Mucosa of rectum (tissue), 2 donors: ENCODE data around the gene SYT2.
"Not testable (repeated sequence)": the region's sequence is repeated elsewhere in the genome, so short reads cannot be mapped to it uniquely, and the experiment has no call there.

Experiments used
- H3K27ac ChIP-seq, 2 donors: one replicate each; pipeline ENCODE4 v1.7.0; 2013; ENCODE audit warnings: inconsistent platforms in 2 of 2, low read depth in 2 of 2, low read length in 2 of 2
- H3K27me3 ChIP-seq, 2 donors: one replicate each; pipeline ENCODE4 v1.7.0; 2013; ENCODE audit warnings: low read length in 2 of 2; ENCODE audit not compliant: control insufficient read depth in 2 of 2, insufficient read depth in 2 of 2
- H3K36me3 ChIP-seq, 2 donors: one replicate each; pipeline ENCODE4 v1.7.0; 2013; ENCODE audit warnings: low read length in 2 of 2; ENCODE audit not compliant: control insufficient read depth in 2 of 2, insufficient read depth in 2 of 2
- H3K4me1 ChIP-seq, 2 donors: one replicate each; pipeline ENCODE4 v1.7.0; 2013; ENCODE audit warnings: low read length in 2 of 2, mild to moderate bottlenecking in 1 of 2; ENCODE audit not compliant: control insufficient read depth in 2 of 2, insufficient read depth in 2 of 2
- H3K4me3 ChIP-seq, 2 donors: one replicate each; pipeline ENCODE4 v1.7.0; 2013; ENCODE audit warnings: low read length in 2 of 2
- H3K9ac ChIP-seq, 2 donors: one replicate each; pipeline ENCODE4 v1.7.0; 2013; ENCODE audit warnings: low read length in 2 of 2, low read depth in 1 of 2, mild to moderate bottlenecking in 1 of 2
- H3K9me3 ChIP-seq, 2 donors: one replicate each; pipeline ENCODE4 v1.7.0; 2013; ENCODE audit warnings: low read length in 2 of 2; ENCODE audit not compliant: control insufficient read depth in 2 of 2
- donor health status: healthy.
- donor health status: Normal muscosa, but diverticular disease.

The SYT2 gene

DNA sequence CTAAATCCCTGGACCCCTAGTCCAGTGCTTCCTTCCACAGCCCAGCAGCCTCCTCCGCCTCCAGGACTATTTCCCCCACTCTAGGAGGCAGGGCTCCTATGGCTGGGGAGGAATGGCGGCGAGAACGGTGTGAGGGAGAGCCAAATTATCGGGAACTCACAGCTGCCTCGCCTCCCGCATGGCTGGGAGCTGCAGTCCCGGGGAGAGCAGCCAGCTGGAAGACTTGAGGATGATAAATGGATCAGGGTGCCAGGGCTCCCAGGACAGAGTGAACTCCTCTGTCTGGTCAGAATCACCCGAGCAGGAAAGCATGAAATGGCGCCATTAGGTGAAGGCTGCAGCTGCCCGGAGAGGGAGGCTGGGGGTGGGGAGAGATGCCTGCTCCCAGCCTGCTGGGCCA is 91.2 kb downstream of the SYT2 start:
- not testable (repeated sequence) for H3K9ac ChIP-seq, H3K27me3 ChIP-seq, H3K27ac ChIP-seq, H3K36me3 ChIP-seq, H3K4me3 ChIP-seq, H3K9me3 ChIP-seq
- H3K4me1 ChIP-seq: peaks cover 11 to 15% of the 10 kb centered on the region in 2 donors

DNA sequence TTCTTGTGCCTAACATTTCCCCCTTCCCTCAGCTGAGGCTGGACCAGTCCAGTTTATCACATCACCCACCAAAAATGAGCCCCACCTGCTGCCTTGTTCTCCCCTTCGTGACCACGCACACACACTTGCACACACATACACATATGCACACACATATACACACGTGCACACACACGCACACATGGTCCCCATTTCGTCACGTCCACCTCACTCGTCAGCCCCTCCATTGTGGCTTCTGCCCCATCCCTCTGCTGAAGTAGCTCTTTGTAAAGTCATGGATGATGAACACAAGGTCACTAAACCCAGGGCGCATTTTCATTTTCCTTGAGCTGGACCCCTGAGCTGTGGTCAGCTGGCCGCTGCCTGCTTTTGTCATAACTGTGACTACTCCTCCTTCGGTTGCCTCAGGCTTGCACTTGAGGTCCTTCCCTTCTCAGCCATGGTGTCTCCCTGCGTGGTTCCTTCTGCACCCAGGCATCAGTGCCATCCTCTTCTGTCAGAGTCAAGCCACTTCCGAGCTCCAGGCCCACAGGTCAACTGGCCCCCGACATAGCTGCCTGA is 93.8 kb downstream of the SYT2 start:
- H3K27ac ChIP-seq: no peak overlapping the region
- H3K36me3 ChIP-seq: no peaks in the 10 kb centered on the region
- peaks cover 11 to 15% of the 10 kb centered on the region in 2 donors for H3K4me1 ChIP-seq
- H3K9ac ChIP-seq: no peak overlapping the region
- no peak overlapping the region for H3K4me3 ChIP-seq
- H3K27me3 ChIP-seq: no peaks in the 10 kb centered on the region
- no peaks in the 10 kb centered on the region for H3K9me3 ChIP-seq

DNA sequence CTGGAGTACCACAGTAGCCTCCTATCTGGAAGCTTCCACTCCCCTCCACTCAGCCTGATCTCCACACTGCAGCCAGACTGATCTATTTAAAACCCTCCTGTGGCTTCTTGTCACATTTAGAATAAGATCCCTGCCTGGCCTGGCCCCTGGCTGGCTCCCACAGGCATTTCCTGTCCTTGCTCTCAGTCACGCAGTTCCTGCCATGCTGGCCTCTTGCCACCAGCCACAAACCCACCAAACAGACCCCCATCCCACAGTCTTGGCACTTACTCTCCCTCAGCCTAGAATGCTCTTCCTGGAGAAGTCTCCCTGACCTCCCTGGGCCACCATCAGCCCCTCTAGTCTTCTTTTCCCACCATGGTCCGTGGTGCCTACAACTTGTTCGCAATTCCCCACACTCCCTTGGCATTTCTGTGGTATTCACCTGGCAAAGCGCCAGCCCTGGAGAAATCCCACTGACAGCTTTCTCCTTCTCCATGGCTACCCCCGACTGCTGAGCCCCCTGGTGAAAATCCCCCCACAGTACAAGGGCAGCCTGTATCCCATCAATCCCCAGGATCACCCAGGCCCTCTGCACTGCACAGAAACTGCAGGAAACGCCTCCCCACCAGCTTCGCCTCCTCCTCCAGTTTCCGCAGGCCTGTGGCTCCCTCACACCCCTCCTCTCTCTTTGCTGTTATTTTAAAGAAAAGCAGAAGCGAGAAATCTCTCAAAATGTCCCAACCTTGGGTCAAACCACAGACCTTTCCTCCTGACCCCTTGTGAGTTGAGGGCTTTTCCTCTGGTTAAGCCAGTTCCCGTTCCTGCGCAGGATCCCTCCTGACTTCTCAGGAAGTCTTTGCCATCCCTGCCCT is 94.5 kb downstream of the SYT2 start:
- H3K36me3 ChIP-seq: no peaks in the 10 kb centered on the region
- no peaks in the 10 kb centered on the region for H3K27me3 ChIP-seq
- peak overlapping the region in 1 of 2 donors; percentile 32 for H3K9ac ChIP-seq
- H3K27ac ChIP-seq: peak overlapping the region; percentile 6 to 48
- no peak overlapping the region for H3K4me3 ChIP-seq
- H3K4me1 ChIP-seq: peaks cover 11 to 15% of the 10 kb centered on the region in 2 donors
- no peaks in the 10 kb centered on the region for H3K9me3 ChIP-seq

DNA sequence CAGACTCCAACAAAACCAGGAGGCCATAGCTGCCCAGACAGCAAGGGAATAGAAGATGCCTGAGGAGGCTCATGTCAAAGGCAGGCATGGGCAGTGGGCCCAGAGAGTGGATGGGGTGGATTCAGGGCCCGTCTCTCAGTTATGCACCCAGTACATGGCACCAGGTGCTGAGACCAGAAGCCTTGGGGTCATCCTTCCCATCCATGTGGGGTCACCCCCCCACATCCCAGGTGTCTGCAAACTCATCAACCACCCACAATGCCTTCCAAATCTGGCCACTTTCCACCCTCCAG is 95.1 kb downstream of the SYT2 start:
- H3K9ac ChIP-seq, H3K4me3 ChIP-seq, H3K36me3 ChIP-seq, H3K27me3 ChIP-seq, H3K9me3 ChIP-seq: not testable (repeated sequence)
- peaks cover 11 to 15% of the 10 kb centered on the region in 2 donors for H3K4me1 ChIP-seq
- H3K27ac ChIP-seq: peak overlapping the region; percentile 6 to 48

DNA sequence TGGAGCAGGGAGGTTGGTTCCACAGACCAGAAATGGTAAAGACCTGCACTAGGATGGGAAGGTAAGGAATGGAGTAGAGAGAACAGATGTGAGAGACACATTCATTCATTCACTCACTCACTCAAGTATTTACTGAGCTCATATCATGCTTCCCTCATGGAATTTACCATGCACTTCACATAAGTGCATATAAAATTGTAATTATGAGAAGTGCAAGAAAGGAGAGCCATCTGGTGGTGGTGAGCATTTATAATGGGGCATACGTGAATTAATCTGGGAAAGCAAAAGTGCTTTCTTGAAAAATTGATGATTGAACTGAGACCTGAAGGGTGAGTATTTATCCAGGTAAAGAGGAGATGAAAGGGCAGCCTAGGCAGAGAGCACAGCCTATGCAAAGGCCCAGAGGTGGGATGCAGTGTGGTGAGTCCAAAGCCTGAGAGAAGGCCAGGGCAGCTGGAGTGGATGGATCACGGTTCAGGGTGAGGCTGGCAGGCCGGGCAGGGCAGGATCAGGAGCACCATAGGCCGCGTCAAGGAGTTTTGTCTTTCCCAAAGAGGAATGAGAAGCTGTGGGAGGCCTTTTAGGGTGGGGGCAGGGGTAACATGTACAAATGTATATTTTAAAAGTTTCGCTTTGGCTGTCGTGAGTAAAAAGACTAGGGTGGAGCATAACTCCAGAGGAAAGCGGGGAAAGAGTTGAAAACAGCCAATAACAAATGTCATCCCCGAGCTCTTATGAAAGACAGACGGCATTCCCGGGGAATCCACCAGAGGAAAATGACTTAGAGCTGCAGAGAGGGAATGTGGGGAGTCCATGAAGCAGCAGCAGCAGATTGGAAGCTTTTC is 95.7 kb downstream of the SYT2 start:
- H3K27me3 ChIP-seq, H3K36me3 ChIP-seq, H3K9me3 ChIP-seq, H3K4me3 ChIP-seq, H3K9ac ChIP-seq: not testable (repeated sequence)
- Histone ChIP-seq H3K27ac (peak overlapping the region in 1 of 2 donors; percentile 48), H3K4me1 (peaks cover 11 to 15% of the 10 kb centered on the region in 2 donors)

DNA sequence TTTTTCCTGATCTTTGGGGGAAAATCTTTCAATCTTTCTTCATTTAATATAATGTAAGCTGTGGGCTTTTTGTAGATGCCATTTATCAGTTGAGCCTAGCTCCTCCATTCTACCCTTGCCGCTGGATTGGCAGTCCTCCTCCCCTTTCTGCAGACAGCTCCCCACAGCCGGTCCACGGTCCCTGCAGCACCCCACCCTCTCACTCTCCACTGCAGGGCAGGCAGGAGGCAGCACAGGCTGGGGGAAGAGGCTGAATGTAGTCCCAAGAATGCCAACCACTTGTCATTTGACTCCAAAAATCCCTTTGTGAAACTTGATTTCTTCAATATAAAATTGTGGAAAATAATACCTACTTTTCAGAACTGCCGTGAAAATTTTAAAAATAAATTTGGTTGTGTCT is 96.7 kb downstream of the SYT2 start:
- H3K9me3 ChIP-seq: no peaks in the 10 kb centered on the region
- no peak overlapping the region for H3K27ac ChIP-seq
- H3K9ac ChIP-seq: no peak overlapping the region
- H3K4me3 ChIP-seq: no peak overlapping the region
- H3K36me3 ChIP-seq: no peaks in the 10 kb centered on the region
- no peaks in the 10 kb centered on the region for H3K27me3 ChIP-seq
- H3K4me1 ChIP-seq: peaks cover 11 to 15% of the 10 kb centered on the region in 2 donors

DNA sequence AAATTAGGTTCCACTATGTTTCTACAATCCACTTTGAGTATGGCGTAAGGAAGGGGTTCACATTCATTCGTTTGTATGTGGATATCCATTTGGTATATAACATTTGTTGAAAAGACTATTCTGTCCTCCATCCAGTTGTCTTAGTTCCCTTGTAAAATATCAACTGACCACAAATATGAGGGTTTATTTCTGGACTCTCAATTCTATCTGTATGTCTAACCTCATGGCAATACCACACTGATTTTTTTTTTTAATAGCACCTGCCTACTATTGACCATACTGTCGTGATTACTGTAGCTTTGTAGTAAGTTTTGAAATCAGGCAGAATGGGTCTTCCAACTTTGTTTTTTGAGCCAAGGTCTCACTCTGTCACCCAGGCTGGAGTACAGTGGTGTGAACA is 98.2 kb downstream of the SYT2 start:
- H3K27ac ChIP-seq, H3K27me3 ChIP-seq, H3K4me3 ChIP-seq, H3K36me3 ChIP-seq, H3K9ac ChIP-seq, H3K9me3 ChIP-seq: not testable (repeated sequence)
- H3K4me1 ChIP-seq: peaks cover 11 to 15% of the 10 kb centered on the region in 2 donors

DNA sequence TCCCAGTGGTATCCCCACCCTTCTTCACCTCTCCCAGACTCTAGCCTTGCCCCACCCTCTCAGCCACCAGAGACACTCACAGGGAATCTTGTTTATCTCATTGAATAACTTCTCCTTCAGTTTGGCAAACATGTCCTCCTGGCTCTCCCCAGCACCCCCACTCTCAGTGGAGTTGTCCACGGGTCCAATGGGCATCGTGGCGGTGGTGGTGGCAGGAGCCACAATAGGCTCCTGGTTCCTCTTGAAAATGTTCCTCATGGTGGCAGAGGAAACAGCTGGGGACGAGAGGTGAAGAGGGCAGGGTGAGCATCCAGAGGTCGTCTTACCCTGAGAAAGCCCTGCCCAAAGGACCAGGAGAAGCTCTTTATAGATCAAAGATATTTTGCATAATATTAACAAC is 104.7 kb downstream of the SYT2 start:
- no peak overlapping the region for H3K27ac ChIP-seq
- H3K36me3 ChIP-seq: peaks cover 4 to 8% of the 10 kb centered on the region in 2 donors

DNA sequence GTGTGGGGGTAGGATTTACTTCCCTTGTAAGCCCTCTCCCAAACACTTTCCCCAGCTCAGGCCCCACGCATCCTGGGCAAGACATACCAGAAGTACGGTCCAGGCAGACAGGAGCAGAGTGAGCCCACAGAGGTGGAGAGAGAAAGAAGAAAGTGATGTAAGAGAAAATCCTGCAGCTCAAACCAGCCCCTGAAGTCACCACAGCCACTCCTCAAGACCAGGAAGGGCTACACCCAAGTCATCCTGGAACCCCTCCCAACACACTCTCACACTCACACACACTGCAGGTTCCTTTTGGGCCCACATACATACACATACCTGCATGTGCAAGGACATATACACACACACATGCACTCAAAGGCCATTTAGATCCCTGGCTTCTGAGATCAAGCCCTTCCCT is 106.8 kb downstream of the SYT2 start:
- no peak overlapping the region for H3K27ac ChIP-seq
- no peak overlapping the region for H3K9ac ChIP-seq
- H3K27me3 ChIP-seq: no peaks in the 10 kb centered on the region
- H3K4me1 ChIP-seq: no peaks in the 10 kb centered on the region
- H3K36me3 ChIP-seq: peaks cover 8 to 9% of the 10 kb centered on the region in 2 donors
- H3K9me3 ChIP-seq: no peaks in the 10 kb centered on the region
- no peak overlapping the region for H3K4me3 ChIP-seq

More for the DNA sequence above, 104.7 kb downstream of the SYT2 start:
- Histone ChIP-seq H3K27me3 (no peaks in the 10 kb centered on the region), H3K4me1 (no peaks in the 10 kb centered on the region), H3K9ac (no peak overlapping the region), H3K9me3 (no peaks in the 10 kb centered on the region), H3K4me3 (no peak overlapping the region)

DNA sequence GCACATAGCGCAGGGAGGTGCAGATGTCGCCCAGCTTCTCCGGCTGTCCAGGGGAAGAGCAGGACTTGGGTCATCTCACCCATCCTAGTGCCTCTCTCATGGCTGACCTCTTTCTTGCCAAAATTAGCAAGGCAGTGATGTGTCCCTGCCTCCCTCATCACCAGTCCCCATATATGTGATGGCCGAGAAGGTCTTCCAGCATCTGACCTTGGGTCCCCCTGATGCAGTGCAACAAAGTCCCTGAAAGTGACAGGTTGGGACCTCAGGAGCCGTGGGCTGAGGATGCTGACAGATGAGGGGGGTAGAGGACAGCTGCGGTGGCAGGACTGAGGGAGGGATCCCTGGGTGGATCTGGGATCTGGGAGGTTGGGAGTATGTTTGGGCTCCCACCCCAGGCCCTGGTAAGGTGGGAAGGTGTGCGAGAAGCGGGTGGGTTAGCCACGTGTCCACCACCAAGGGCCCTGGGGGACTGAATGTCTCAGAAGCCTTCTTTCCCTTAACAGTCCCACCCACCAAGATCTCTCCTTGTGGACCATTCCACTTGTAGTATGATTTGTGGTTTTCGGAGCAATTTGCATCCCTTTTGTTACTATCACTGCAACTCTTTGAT is 109.7 kb downstream of the SYT2 start:
- H3K27ac ChIP-seq: no peak overlapping the region
- no peaks in the 10 kb centered on the region for H3K4me1 ChIP-seq
- H3K9ac ChIP-seq: no peak overlapping the region
- no peaks in the 10 kb centered on the region for H3K9me3 ChIP-seq
- H3K36me3 ChIP-seq: peaks cover 10 to 14% of the 10 kb centered on the region in 2 donors
- no peak overlapping the region for H3K4me3 ChIP-seq
- no peaks in the 10 kb centered on the region for H3K27me3 ChIP-seq
